ENCODE data around the gene BLOC1S5.
A peak's percentile ranks its signal among the peaks of the same experiment; 100 is the strongest.

BLOC1S5 gene, protein sequence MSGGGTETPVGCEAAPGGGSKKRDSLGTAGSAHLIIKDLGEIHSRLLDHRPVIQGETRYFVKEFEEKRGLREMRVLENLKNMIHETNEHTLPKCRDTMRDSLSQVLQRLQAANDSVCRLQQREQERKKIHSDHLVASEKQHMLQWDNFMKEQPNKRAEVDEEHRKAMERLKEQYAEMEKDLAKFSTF

DNA sequence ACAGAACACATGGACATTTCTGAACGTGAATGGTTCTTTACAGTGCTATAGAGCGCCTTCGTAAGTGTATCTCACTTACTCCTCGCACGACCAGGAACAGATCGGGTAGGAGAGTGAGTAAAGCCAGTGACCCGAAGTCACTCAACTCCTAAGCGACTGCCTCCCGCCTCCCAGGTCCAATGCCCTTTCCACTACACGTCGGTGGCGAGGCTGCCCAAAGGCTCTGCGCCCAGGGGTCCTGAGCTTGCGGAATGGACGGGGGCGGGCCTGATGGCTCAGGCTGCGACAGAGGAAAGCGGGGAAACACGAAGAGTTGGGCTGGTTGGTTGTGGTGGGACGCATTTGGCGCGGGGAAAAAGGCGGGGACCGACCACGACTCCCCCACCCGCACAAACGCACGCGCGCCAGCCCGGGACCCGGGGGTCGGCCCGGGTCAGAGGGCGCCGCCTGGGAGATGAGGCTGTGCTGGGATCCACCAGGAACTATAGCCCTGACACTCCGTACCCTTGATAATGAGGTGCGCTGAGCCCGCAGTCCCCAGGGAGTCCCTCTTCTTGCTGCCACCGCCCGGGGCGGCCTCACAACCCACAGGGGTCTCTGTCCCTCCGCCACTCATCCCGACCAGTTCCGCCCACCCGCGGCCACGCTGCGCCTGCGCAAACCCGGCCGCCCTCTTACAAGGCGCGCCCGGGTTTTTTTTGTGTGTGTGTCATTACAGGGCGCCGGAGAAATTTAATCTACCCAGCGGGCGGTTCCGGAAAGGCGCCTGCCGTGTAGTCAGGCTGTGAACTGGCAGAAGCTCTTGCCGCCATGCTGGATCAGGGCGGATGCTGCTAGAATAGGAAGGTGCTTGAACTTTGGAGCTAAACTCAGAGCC is at the start of gene BLOC1S5:
BLOC1S5 (minus strand) TSS at position 629 of the 877 bp plus-strand sequence; CDS start at position 616, 13 bp downstream.
- peak; percentile 99 for DNase-seq

DNA sequence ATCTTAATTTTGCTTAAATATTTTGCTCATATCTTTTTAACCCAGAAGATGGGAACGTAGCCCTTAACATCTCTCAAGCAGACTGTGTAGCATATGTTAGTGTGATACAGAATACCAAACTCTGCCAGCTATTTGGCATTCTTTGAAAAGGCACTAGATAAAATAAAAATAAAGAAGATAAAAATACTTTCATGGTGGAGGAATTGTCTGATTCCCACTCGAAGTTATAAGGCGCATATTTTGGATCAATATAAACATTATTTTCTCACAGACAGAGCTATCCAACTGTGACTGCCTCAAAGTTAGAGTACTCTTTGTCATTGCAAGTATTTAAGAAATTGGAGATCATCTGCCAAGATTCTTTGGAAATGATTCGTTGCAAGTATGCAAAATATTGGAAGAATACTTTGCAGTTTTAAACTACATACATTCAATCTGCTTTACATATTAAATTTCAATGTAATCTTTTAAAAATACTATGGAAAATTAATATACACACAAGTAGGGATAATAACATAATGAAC is 49.0 kb upstream of the BLOC1S5 start:
- DNase-seq: no peak

GRCh38 chr6:8110725-8111124 is 46.5 kb upstream of the BLOC1S5 start:
- no peak for DNase-seq

- DNase-seq: no peak
These were observed 46.0 kb upstream of the BLOC1S5 start for GRCh38 chr6:8110117-8110721.

- DNase-seq: no peak
These were observed 44.8 kb upstream of the BLOC1S5 start for GRCh38 chr6:8108759-8109539.

DNA sequence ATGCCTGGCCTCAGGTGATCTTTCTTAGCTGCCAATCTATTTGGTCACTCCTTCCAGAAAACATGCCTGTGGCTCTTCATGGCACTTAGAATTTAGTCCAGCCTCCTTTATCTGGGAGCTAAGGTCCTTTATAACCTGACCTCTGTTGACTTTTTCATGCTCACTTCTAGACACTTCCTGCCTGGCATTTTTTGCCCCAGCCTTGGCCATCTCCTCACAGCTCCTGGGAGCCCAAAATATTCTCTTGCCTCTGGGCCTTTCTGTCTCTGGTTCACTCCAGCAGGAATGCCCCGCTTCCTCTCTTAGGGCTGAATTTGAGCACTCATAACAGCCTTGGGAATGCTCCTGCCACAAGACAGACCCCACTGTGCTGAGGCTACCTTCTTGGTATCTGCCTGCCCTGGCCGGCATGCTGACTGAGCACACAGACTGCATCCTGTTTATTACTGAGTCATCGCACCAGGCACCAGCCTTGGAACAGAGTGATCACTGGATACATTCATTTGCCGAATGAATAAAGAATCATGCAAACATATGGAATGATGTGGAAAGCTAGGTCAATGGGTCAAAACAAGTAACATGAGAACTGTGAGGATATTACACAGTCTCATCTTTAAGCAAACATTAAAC is 44.0 kb upstream of the BLOC1S5 start:
- DNase-seq: peak; percentile 94

DNA sequence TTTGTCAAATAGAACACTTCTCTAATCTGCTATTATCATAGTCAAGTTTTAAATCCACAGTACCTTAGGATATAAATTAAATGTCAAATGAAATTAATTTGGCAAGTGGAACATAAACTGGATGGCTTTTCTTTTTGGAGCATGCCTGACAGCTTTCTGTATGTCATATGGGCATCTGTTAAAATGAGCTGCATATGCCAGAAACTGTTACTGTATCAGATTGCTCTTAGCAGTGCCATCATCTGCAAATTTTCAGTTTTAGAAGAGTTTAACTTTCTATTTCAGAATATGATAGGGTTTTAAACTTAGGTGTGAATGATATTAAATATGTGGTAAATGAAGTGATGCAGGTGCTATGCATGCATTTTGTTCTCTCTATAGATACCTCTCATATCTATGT is 41.6 kb upstream of the BLOC1S5 start:
- DNase-seq: no peak

GRCh38 chr6:8103726-8104125 is 39.5 kb upstream of the BLOC1S5 start:
- no peak for DNase-seq

GRCh38 chr6:8102122-8102958 is 38.2 kb upstream of the BLOC1S5 start, which contains the start of gene EEF1E1:
EEF1E1 (minus strand) TSS chr6:8102548; CDS start chr6:8102521, 27 bp downstream.
- DNase-seq: peak; percentile 98

- no peak for DNase-seq
These were observed 36.1 kb upstream of the BLOC1S5 start for GRCh38 chr6:8100159-8100854.

DNA sequence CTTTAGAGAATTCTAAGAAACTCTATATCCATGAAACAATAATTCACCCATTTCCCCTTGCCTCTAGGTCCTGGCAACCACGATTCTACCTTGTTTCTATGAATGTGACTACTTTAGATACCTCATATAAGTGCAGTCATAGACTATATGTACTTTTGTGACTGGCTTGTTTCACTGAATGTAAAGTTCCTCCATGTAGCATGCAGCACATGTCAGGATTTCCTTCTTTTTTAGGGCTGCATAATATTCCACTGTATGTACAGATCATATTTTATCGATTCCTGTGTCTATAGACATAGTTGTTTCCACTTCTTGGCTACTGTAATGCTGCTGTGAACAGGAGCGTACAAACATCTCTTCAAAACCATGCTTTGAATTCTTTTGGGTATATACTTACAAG is 26.5 kb upstream of the BLOC1S5 start:
- no peak for DNase-seq

DNA sequence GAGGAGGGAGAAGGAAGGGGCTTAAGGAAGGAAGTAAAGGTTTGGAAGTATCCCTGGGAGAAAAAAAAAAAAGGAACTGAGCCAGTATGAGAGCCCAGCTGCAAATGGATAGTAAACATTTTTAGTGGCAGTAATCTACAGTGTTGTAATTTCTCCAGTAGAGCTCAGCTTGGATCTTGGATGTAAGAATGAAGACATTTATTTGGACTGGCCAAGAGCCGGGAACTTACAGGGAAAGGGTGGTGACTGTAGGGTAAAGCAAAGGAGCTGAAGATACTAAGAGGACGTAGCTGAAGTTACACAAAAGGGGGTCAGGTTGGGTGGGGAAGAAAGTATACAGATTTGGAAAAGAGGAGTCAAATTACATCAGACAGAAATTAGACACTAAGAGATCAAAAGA is 24.7 kb upstream of the BLOC1S5 start:
- DNase-seq: no peak

DNA sequence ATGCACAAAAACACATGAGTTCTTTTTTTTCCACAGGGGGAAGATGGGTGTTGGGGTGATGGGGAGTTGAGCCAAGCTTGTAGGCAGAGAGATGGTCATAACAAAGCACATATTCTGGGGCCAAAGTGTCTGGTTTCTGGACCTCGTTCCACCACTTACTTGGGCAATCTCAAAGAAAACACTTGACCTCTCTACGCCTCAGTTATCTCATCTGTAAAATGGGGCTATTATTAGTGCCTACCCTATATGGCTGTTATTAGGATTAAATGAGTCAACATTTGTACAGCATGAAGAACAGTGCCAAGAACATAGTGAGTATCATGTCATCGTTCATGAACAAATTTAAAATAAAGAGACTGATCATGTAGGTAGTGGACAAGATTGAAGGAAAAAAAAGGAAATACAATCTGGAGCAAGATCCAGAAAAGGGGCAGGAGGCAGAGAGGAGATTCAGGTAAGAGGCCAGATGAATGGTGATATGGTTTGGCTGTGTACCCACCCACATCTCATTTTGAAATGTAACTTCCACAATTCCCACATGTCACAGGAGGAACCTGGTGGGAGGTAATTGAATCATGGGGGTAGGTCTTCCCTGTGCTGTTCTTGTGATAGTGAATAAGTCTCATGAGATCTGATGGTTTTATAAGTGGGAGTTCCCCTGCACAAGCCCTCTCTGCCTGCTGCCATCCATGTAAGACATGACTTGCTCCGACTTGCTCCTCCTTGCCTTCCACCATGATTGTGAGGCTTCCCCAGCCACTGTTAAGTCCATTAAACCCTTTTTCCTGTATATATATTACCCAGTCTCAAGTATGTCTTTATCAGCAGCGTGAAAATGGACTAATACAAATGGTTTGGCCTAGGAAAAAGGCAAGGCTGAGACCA is 23.9 kb upstream of the BLOC1S5 start:
- DNase-seq: no peak

- DNase-seq: no peak
These were observed 22.6 kb upstream of the BLOC1S5 start for GRCh38 chr6:8086755-8087306.

- peak; percentile 90 for DNase-seq
These were observed 20.9 kb upstream of the BLOC1S5 start for GRCh38 chr6:8085053-8085511.

DNA sequence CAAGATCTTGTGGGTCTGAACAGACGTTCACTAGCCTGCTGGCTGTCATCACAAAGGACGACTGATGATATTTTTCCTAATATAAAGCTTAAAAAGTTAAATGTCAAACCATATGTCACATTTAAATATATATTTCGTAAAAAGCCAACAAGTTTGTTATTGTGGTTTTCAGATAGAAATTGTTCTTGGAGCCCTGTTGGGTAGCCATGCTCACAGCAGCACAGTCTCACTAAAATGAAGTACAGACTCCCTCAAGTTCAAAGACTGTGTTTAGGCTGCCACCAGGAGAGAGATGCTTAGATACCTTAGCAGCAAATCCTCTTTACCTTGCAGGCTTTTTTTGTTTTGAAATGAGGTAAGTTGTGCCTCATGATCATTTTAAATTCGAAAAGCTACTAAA is 20.4 kb upstream of the BLOC1S5 start:
- no peak for DNase-seq

- no peak for DNase-seq
These were observed 19.0 kb upstream of the BLOC1S5 start for GRCh38 chr6:8082954-8083858.

- DNase-seq: no peak
These were observed 18.4 kb upstream of the BLOC1S5 start for GRCh38 chr6:8082572-8082953.

All from islet precursor cell (in vitro differentiated cells).